ENCODE results near the gene NFATC2IP.

DNA sequence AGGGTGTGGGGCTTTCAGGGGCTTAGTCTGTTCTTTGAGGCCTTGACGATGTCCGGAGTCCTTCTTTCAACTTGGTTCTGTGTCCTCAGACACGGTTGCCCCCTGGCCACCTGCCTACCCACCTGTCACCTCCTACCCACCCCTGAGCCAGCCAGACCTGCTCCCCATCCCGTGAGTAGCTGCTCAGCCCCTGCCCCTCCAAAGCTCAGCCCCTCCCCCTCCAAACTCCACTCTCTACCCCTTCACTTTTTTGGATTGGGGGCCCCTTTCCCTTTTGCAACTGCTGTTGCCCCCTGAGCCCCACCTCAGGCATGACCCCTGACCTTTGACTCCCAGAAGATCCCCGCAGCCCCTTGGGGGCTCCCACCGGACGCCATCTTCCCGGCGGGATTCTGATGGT, 35.3 kb downstream of the NFATC2IP start:
- TF ChIP-seq, protein P1, sequence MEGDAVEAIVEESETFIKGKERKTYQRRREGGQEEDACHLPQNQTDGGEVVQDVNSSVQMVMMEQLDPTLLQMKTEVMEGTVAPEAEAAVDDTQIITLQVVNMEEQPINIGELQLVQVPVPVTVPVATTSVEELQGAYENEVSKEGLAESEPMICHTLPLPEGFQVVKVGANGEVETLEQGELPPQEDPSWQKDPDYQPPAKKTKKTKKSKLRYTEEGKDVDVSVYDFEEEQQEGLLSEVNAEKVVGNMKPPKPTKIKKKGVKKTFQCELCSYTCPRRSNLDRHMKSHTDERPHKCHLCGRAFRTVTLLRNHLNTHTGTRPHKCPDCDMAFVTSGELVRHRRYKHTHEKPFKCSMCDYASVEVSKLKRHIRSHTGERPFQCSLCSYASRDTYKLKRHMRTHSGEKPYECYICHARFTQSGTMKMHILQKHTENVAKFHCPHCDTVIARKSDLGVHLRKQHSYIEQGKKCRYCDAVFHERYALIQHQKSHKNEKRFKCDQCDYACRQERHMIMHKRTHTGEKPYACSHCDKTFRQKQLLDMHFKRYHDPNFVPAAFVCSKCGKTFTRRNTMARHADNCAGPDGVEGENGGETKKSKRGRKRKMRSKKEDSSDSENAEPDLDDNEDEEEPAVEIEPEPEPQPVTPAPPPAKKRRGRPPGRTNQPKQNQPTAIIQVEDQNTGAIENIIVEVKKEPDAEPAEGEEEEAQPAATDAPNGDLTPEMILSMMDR (optimal IDR thresholded peaks at IDR 0.05 in 1 of 3, IDR thresholded peaks at IDR 0.05 in 1 of 3, conservative IDR thresholded peaks at IDR 0.05 in 1 of 3; ENCODE audit: extremely low read depth in 1 of 3, insufficient read depth in 2 of 3, low read length in 3 of 3): no peak
- TF ChIP-seq EZH2 (IDR thresholded peaks at IDR 0.05; ENCODE audit: low read length): no peak
